ENCODE results near the gene LUZP1.

The LUZP1 gene

DNA sequence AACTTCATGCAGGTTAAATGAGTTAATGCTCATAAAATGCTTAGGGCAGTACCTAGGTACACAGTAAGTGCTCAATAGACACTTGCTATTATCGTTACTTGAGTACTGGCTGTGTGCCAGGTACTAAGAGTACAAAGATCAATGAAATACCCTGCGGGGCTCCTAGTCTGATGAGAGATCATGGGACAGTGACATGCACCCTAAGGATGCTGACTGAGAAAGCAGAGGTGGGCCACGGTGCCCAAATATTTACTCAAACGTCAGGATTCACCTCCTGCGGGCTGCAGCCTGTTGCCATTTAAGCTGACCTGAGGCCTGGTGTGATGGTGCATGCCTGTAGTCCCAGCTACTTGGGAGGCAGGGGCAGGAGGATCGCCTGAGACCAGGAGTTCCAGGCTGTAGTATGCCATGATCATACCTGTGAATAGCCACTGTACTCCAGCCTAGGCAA lies 19.8 kb upstream of the LUZP1 start:
- no peak for DNase-seq (ENCODE audit: low spot score)

DNA sequence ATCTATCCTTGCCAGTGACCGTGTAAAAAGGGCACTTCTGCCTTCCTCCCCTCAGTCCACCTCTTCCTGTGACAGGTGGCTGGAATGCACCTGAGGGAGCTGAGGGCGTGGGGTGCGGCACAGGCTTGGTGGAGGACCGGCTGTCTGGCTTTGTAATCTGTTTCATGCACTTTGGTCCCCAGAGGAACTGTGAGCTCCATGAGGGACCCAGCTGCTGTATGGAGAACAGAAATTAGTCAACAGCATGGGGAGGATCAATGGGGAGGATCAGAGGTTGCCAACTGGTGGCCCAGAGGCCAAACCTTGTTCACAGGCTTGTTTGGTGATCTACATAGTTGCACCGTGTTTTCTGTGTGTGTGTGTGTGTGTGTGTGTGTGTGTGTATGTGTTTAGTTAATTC lies 19.0 kb upstream of the LUZP1 start:
- peak; percentile 39 for DNase-seq (ENCODE audit: low spot score)

DNA sequence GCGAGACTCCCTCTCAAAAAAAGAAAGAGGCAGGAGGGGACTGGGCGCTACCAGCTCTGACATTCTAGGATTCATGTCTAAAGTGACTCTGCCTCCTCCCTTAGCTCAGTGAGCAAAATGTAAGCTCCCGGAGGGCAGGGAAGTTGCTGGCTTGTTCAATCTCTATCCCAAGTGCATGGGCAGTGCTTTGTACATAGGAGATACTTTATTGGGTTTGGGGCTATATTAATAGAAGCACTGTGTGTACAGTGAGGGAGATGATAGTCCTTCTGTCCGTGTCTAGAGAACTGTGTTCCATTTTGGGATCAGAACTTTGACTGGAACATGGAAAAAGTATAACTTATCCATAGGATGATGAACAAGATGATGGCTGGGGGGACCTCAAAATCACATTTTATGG lies 16.7 kb upstream of the LUZP1 start:
- no peak for DNase-seq (ENCODE audit: low spot score)

DNA sequence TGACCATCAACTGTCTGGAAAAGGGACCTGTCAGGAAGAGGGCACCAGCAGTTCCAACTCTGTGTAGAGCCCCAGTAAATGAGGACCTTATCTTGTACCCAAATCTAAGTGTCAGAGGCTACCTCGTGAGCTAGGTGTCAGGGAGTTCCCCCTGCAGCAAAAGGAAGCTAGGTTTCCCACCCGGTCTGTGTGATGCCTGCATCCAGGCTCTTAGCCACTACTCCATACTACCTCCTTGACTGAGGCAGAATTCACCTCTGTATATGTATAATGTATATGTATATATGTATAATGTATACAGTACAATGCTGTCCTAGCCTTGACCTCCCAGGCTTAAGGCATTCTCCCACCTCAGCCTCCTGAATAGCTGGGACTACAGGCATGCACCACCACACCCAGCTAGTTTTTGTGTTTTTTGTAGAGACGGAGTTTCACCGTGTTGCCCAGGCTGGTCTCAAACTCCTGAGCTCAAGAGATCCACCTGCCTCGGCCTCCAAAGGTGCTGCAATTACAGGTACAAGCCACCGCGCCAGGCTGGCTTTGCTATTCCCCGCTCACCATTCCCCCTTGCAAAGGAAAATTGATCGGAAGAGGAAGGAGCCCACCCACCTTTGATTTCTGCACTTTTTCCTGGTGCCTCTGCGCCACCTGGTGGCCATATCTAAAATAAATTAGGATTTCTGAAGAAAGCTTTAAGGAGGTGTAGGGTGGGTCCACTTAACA lies 15.7 kb upstream of the LUZP1 start:
- DNase-seq (ENCODE audit: low spot score), result peak; percentile 58

DNA sequence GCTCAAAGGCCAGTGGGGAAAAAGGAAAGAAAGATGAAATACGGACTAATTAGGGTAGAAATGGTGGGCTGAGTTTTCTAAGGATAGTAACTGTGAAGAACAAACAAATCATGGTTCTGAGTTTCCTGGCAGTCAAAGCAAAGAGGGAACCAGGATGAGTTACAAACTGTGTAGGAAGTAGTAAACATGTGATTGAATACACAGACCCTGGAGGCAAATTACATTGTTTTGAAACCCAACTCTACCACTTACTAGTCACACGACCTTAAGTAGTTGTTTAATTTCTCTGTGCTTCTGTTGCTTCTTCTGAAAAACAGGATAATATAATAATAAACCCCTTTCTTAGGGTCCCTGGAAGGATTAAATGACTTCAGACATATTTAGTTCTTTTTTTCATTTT lies 11.2 kb upstream of the LUZP1 start:
- no peak for DNase-seq (ENCODE audit: low spot score)

DNA sequence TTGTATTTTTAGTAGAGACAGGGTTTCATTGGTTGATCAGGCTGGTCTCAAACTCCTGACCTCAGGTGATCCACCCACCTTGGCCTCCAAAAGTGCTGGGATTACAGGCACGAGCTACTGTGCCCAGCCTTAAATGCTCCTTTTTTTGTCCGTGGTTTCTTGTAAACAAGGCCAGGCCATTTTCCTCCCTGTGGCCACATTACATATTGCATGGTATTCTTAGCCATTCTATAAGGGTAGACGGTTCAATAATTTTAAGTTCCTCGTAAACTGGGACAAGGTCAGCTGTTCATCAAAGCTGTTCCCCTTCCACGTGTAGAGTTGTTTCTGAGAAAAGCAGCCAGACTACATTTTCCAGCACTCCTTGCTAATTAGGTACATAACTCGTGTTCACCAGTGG lies 10.3 kb upstream of the LUZP1 start:
- DNase-seq (ENCODE audit: low spot score), result no peak

DNA sequence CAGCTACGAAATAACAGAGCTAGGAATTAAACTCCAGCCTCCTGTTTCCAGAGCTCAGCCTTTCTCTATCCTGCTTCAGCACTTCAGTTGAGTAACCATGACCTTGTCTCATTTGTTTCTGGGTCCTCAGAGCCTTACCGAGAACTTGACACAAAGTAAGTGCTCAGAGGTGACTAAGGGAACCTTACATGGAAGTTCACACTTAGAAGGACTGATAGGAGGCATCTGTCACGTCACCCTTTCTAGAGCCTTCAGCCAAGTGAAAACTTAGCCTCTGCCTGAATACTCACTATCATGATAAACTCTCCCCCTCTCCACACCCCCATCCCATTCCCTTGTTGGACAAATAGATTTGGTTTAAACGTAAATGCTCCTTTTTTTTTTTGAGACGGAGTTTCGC lies 9.8 kb upstream of the LUZP1 start:
- no peak for DNase-seq (ENCODE audit: low spot score)

DNA sequence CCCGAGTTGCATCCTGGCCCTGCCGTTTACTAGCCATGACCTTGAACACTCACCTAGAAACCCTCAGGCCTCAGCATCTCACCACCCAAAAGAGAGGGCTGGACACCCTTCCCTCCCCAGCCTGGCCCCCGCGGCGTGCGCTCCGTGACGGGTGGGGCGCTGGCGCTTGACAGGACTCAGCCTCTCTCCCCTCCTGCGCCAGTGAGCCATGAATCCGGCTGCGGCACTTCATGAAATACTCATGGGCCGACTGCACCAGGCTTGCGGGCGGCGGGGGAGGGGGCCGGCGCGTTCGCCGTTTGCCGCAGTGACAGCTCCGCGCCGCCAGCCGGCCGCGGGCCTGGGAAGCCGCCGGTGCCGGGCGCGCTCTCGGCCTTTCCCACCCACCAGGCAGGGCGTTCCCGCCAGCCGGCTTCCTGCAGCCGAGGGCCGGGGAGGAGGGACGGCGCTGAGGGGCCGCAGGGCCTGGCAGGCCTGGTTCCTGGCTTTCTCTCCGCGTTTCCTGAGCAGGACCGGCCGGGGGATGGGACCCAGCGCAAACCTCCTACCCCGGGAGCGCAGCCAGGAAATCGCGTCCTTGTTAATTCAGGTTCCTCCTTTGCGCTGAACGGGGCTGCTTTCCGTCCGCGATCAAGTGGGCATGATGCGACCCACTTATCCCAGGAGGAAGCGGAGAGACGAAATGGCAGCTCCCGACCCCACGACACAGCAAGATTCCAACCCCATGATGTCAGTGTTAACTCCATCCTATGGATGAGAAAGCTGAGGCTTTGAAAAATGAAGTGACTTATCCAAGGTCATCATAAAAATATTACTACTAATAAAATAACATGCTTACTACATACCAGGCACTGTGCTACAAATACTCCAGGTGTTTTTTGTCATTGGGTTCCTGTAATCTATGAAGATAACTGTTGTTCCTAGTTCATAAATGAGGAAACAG lies 9.1 kb upstream of the LUZP1 start:
- peak; percentile 83 for DNase-seq (ENCODE audit: low spot score)

DNA sequence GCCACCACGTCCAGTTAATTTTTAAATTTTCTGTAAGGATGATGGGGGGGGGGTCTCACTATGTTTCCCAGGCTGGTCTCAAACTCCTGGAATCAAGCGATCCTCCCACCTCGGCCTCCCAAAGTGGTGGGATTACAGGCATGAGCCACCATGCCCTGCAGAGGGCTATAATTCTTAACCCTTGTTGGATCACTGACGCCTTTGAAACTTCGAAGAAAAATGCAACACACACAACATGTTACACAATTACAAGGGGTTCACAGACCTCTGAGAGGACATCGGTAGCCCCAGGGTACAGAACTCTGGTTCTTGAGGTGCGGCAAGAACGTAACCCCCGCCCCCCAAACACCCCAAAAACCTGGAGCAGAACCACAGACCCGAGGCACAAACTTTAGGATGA lies 8.4 kb upstream of the LUZP1 start:
- no peak for DNase-seq (ENCODE audit: low spot score)

DNA sequence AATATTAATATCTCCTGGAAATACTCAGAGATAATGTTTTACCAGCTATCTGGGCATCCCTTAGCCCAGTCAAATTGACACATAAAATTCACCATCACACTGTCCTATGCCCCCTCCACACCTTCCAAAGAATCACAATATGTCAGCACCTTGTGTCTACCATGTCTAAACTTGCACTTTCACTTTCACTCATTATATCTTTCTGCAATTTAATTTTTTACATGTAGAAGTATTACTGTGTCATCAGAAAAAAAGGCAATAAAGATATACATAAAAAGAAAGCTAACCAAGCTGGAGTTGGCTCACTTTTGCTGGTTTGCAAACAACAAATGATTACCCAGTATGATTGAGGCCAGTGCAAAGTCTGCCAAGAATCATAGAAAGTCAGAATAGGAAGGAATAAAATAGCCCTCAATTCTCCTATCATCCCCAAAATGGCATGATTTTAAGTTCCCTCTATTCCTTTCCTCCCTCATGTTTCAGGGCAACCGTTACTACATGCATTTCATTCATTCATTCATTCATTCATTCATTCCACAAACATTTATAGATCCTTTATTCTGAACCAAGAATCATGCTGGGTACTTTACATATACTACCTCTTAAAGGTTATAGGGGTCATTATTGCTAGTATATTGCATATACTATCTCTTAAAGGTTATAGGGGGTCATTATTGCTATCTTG lies 5.9 kb upstream of the LUZP1 start:
- DNase-seq (ENCODE audit: low spot score), result no peak

DNA sequence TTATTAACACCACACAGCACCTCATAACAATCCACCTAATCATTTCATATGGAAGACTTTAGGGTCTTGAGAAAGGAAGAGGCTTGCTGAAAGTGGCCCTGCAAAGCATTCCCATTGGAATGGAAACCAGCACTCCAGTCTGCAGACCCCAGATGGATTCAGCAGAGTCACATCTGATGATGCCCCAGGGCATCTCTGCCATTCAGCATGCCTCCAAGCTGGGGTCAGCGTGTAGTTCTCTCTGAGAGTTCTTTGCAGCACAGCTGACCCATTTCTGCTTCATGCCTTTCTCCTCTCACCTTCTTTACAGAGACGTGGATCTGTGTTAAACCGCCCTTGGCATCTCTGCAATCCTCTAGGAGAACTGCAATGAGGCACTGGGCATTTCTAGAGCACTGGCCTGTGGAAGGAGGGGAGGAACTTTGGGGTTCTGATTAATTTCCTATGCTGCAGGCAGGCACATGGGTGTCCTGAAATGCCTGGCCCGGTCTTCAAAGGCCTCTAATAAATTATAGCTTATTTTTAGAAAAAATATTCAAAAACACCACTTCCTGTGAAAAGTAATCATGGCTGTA lies 2.6 kb upstream of the LUZP1 start:
- no peak for DNase-seq (ENCODE audit: low spot score)

DNA sequence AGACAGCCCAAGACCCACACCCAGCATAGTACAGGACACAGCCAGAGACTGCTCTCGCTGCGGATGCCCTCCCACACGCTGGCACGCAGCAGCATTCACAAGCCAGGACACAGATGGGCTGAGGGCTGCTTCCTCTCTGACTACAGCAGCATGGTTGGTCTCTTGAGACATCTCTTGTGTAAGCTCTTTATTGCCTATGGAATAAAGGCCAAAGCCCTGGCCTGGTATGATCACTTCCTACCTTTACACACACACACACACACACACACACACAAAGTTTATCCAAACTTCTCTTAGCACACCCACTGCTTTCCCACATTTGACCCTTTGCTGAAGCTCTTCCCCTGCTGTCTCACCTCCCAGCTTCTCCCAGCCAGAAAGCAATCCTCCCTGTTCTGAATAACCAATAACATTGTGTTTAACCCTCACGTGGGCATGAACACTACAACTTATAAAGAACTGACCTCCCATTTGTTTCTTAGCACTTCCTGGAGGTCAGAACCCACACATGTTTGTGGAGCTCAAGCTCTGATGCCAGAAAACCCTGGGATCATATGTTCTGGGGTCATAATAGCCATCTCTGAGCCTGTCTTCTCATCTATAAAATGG lies 1.2 kb upstream of the LUZP1 start:
- peak; percentile 81 for DNase-seq (ENCODE audit: low spot score)

DNA sequence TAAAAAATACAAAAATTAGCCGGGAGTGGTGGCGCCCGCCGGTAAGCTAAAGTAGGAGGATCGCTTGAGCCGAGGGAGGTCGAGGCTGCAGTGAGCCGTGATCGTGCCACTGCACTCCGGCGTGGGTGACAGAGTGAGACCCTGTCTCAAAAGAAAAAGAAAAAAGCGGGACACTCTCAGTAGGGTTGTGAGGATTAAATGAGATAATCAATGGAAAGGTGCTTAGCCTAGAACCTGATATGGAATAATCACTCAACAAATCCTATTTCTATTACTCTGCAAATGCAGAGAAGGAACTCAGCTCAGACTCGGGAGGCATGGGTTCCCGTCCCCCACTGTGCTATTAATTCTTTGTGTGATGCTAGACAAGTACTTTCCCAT lies 529 bp upstream of the LUZP1 start:
- DNase-seq (ENCODE audit: low spot score), result no peak

DNA sequence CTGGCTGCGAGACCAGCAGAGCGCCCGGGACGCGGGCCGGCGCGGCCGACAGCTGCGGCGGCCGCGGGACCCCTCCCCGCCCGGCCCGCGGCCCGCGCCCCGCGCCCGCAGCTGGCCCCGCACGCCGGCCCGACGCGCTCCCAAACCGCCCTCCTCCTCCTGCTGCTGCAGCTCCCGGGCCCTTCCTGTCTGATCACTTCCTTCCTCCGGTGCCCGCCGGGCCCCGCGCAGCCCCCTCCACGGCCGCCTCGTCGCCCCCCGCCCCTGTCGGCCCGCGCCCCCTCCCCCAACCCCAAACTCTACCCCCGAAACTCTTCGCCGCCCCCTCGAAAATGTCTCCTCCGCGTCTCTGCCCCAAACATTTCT lies 594 bp downstream of the LUZP1 start:
- peak; percentile 76 for DNase-seq (ENCODE audit: low spot score)

DNA sequence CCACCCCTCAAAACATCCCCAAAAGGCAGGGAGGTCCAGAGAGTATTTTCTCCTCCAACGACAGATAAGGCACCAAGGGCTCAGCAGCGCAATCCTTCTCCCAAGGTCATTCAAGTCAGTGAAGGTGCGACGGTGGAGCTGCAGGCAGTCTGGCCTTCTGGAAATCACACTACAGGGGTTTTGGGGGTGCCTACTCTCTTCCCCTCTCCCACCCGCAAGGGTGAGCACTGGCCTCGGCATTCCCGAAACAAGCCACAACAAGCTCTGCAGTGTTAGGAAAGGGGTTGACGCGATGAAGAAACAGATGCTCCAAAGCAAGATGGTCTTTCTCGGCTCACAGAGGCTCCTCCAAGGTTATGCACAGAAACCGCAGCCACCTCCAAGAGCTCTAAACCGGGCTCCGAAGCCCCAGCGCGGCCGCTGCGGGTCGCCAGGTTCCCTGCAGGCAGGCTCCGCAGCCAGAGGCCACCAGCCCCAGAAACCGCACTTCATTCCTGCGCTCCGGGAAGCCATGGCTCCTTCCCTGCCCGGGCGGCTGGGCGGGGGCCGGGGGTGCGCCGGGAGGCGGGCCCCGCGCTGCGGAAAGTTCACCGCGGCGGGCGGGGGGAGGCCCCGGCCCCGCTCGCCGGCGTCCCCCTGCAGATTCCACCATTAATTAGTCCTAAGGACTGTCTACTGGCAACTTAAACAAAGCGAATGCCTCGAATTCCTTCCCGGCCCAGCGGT lies 1.1 kb downstream of the LUZP1 start:
- DNase-seq (ENCODE audit: low spot score), result peak; percentile 77

DNA sequence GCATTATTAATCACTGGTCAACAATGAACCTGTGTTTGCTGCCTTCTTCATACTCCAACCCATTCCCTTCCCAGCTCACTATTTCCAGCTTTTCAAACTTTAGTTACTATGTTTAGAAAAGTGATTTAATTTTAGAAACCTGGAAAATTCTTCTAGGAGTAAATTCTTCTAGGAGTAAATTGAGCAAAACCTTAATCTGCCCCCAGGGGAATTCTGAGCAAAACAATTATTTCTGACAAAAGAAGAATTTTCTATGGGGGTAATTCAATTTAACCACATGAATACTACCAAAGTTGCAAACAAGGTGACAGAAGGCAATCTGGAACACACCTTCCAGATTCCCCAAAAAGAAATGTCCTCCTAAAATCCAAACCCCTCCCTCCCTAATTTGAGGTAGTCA lies 1.8 kb downstream of the LUZP1 start:
- DNase-seq (ENCODE audit: low spot score), result no peak

DNA sequence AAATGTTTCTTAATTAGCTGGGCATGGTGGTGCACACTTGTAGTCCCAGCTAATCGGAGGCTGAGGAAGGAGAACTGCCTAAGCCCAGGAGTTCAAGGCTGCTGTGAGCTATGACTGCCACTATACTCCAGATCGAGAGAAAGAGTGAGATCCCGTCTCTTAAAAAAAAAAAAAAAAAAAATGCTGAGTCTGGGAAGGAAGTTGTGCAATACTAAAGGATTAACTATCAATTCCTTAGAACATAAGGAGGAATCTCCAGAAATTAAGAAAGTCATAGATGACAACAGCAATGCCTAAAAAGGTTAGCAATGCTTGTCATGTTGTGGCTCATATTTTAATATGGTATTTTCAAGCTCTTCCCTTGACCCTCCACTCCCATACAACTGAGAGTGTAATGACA lies 5.3 kb downstream of the LUZP1 start:
- no peak for DNase-seq (ENCODE audit: low spot score)

DNA sequence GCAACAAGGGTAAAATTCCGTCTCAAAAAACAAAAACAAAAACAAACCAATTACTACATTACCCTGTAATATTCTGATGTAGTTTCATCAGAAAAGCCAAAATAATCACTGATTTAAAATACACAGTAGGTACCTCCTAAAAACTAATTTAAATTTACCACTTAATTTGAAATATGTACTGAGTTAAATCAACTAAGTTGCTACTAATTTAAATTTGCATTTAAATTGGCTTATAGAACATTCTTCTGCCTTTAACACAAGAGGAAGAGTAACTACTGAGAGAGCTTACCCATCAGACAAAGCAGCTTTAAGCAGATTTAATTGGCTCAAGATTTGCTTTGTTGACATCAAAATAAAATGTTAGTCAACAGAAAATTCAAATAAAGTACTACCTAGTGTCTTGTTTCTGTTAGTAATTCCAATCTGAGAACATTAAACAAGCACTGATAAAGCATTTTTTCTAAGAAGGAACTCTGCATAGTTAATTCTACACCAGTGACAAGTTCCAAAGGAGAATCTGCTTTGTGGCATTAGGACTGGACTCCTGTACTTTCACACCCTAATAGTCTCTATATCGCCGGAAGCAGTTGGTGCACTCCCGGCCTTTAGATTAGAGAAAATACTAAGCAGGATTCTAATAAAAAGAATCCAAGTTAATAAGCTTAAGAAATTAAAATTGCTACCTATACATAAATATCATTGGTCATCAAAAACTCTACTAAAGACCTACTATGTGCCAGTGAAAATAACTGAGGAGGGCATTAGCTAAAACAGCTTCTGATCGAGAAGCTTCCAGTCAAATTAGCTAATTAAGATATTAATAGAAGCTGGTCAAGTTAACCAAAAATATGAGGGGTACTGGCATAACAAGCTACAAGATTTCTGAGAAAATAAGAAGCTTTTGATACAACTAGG lies 8.4 kb downstream of the LUZP1 start:
- DNase-seq (ENCODE audit: low spot score), result no peak

DNA sequence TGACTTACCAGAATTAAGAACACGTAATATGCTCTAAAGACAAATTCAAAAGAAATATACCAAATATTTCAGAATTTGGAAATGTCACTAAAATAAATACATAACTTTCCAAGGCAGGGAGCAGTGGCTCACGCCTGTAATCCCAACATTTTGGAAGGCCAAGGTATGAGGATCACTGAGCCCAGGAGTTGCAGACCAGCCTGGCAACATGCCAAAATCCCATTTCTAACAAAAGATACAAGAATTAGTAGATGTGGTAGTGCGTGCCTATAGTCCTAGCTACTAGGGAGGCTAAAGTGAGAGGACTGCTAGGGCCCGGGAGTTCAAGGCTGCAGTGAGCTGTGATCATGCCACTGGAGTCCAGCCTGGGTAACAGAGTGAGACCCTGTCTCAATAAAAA lies 11.7 kb downstream of the LUZP1 start:
- no peak for DNase-seq (ENCODE audit: low spot score)

DNA sequence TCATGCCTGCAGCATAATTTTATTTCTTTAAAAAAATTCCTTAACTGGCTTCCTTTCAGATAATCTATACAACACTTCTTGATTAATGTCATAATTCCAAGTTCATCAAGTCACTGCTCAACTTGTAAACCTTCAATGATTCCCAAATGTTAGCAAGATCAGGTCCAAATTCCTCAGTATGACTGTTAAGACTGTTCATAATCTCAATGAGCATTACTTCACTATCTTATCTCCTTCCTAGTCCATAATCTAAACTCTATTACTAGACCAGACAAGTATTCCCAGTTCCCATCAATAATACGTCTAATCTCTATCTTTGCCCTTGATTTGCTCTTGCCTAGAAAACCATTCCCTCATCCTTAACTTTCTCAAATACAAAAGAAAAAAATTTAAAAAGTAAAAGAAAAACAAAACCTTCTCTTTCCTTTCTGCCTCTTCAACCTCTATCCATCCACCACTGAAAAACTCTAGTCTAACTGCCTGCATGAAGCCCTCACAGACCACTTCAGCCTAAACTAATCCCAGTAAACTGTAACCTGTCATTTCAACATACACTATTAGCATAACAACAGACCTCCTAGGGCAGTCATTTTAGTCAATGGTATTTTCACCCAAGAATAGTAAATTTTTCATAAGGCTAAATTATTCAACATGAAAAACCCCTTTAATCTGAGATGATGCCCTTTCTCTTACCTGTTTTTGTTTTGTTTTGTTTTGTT lies 15.5 kb downstream of the LUZP1 start:
- DNase-seq (ENCODE audit: low spot score), result no peak

Data from D341Med (cell line).